C4-2B (cell line): ENCODE data around the gene HAPLN1.
A peak's percentile ranks its signal among the peaks of the same experiment; 100 is the strongest.

Experiments used
- H3K27ac ChIP-seq: fragments of 450-650 bp; 2 replicates; pipeline ENCODE4 v1.5.1; 2017
- ZFX ChIP-seq: fragments of 450-650 bp; IDR thresholded peaks from 2 replicates; pipeline ENCODE4 v1.6.1; 2017
- TF ChIP-seq, protein P1 (sequence below): fragments of 450-650 bp; conservative IDR thresholded peaks from 2 replicates; pipeline ENCODE4 v1.5.1; 2017; ENCODE audit warnings: mild to moderate bottlenecking

Gene HAPLN1

DNA sequence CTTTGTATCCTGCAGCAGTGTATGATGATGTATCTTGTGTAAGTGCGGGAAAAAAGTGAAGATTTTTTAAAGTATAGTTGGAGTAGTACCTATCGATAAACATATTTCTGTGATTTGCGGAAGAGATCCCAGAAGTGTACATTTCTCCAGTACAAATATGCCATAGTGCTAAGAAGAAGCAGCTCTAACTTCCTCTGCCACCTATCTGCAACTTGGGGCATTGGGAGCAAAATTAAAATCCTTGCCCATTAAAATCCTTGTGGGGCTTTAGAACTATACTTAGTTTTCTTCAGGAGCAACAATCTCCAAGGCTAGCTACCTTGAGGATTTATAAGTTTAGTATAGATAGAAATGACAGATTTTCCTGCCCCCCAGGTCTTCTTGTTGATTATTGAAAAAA, 125.4 kb downstream of the HAPLN1 start:
- TF ChIP-seq, protein P1, sequence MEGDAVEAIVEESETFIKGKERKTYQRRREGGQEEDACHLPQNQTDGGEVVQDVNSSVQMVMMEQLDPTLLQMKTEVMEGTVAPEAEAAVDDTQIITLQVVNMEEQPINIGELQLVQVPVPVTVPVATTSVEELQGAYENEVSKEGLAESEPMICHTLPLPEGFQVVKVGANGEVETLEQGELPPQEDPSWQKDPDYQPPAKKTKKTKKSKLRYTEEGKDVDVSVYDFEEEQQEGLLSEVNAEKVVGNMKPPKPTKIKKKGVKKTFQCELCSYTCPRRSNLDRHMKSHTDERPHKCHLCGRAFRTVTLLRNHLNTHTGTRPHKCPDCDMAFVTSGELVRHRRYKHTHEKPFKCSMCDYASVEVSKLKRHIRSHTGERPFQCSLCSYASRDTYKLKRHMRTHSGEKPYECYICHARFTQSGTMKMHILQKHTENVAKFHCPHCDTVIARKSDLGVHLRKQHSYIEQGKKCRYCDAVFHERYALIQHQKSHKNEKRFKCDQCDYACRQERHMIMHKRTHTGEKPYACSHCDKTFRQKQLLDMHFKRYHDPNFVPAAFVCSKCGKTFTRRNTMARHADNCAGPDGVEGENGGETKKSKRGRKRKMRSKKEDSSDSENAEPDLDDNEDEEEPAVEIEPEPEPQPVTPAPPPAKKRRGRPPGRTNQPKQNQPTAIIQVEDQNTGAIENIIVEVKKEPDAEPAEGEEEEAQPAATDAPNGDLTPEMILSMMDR = peak; percentile 24
- TF ChIP-seq ZFX = no peak
- no peak overlapping the region for H3K27ac ChIP-seq

- TF ChIP-seq, protein P1 = no peak
- no peak overlapping the region for H3K27ac ChIP-seq
These were observed 129.7 kb downstream of the HAPLN1 start for GRCh38 chr5:83590966-83591365.

DNA sequence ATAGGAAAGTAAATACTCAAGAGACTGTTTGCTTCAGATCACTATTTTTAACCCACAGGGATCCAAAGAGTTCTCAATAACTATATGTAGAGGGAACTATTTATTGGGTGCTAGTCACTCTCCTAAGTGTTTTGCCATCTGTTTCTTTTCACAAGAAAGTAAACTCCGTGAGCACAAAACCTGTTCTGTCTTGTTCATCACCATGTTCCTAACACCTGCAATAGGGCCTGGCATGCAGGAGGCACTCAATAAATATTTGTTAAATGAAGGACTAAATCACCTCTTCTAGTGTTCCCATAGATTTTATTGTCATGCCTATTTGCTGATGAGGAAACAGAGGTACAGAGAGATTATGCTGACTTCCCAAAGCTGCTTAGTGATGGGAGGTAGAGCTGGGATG, 130.9 kb downstream of the HAPLN1 start:
- TF ChIP-seq, protein P1 = no peak
- TF ChIP-seq ZFX = no peak
- no peak overlapping the region for H3K27ac ChIP-seq
